ENCODE results near the gene IL21R. TPM values are rescaled to one million over a fixed set of nuclear protein-coding genes. Genes with fewer than 3 reads are reported as not detected.
"Not testable (repeated sequence)": the region's sequence is repeated elsewhere in the genome, so short reads cannot be mapped to it uniquely, and the experiment has no call there.

The IL21R gene
- total and polyA plus RNA-seq, 3 donors from 2014 or later = 0.31 to 2.3 (median 0.87) TPM

DNA sequence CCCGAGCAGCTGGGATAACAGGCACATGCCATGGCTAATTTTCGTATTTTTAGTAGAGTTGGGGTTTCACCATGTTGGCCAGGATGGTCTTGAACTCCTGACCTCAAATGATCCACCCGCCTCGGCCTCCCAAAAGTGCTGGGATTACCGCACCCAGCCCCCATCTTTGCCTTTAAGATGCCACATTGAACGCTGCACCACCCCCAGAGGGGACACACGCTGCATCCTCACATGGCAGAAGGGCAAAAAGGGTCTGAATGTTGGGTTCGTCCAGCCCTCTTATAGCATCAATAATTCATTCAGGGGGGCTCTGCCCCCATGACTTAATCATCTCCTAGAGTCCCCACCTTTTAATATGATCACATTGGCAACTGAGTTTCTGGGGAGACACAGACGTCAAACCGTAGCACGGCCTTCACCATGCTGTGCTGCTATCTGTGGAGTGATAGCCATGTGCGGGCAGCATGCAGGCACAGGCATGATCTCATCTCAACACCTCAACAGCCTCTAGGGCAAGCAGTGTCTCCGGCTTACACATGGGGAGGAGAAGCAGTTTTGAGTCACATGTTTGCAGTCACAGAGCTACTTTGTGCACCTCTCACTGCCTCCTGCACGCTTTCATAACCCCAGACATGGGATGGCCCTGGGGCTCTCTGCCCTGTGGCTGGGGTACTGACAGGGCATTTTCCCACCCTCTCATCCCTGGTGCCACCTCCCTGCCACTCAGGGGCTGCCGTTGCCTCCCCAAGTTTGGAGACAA lies 30.0 kb downstream of the IL21R start:
- Histone ChIP-seq H3K4me3 (no peak overlapping the region), H3K9me3 (no peaks in the 10 kb centered on the region), H3K27me3 (no peaks in the 10 kb centered on the region), H3K36me3 (ENCODE audit: low read depth, missing control alignments) (no peaks in the 10 kb centered on the region), H3K4me1 (no peaks in the 10 kb centered on the region), H3K27ac (no peak overlapping the region)
- no peak for DNase-seq
- WGBS, 2 donors = 73 to 76% methylated on average over 15 of the region's 15 CpGs
- intact Hi-C loops (cut with DNase I; ENCODE audit: low total_unique reads) = no loop called here
- TF ChIP-seq, protein P1, sequence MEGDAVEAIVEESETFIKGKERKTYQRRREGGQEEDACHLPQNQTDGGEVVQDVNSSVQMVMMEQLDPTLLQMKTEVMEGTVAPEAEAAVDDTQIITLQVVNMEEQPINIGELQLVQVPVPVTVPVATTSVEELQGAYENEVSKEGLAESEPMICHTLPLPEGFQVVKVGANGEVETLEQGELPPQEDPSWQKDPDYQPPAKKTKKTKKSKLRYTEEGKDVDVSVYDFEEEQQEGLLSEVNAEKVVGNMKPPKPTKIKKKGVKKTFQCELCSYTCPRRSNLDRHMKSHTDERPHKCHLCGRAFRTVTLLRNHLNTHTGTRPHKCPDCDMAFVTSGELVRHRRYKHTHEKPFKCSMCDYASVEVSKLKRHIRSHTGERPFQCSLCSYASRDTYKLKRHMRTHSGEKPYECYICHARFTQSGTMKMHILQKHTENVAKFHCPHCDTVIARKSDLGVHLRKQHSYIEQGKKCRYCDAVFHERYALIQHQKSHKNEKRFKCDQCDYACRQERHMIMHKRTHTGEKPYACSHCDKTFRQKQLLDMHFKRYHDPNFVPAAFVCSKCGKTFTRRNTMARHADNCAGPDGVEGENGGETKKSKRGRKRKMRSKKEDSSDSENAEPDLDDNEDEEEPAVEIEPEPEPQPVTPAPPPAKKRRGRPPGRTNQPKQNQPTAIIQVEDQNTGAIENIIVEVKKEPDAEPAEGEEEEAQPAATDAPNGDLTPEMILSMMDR (IDR thresholded peaks at IDR 0.05) = no peak
- no peak for TF ChIP-seq POLR2A (IDR thresholded peaks at IDR 0.05)

GRCh38 chr16:27432558-27432957 lies 30.6 kb downstream of the IL21R start:
- no peaks in the 10 kb centered on the region for H3K36me3 ChIP-seq (ENCODE audit: low read depth, missing control alignments)
- intact Hi-C loops (cut with DNase I; ENCODE audit: low total_unique reads) = no loop called here
- H3K4me1 ChIP-seq = no peaks in the 10 kb centered on the region
- no peaks in the 10 kb centered on the region for H3K27me3 ChIP-seq
- H3K4me3 ChIP-seq = no peak overlapping the region
- DNase-seq = peak; percentile 2
- H3K27ac ChIP-seq = no peak overlapping the region
- 34 to 45% methylated on average over 6 of the region's 6 CpGs for WGBS, 2 donors
- TF ChIP-seq, protein P1 (IDR thresholded peaks at IDR 0.05) = no peak
- TF ChIP-seq POLR2A (IDR thresholded peaks at IDR 0.05) = no peak
- H3K9me3 ChIP-seq = no peaks in the 10 kb centered on the region

GRCh38 chr16:27433191-27433590 lies 31.2 kb downstream of the IL21R start:
- DNase-seq = peak; percentile 8
- H3K4me3 ChIP-seq; H3K27ac ChIP-seq; H3K27me3 ChIP-seq; intact Hi-C loops (cut with DNase I; ENCODE audit: low total_unique reads); H3K36me3 ChIP-seq (ENCODE audit: low read depth, missing control alignments); H3K4me1 ChIP-seq; H3K9me3 ChIP-seq: not testable (repeated sequence)
- 73 to 81% methylated on average over 5 of the region's 5 CpGs for WGBS, 2 donors

DNA sequence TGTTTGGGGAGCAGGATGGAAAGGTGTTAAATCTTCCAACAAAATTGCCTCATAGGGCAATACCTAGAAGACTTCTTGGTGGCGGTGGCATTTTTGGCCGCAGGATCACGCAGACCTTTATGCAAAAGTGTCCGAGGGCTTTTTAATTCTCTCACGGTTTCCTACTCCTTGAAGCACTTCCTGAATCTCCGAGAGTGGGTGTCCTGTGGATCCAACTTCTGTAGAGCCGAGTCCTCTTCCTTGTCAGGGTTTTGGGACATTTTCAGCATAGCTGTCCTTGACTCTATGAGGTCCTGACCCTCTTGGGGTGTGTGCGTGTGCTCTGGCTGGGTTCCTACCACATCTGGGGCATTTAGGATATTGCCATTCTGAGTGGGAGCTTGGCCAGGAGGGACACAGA lies 31.7 kb downstream of the IL21R start:
- H3K4me3 ChIP-seq = no peak overlapping the region
- H3K27ac ChIP-seq = no peak overlapping the region
- 74 to 83% methylated on average over 8 of the region's 8 CpGs for WGBS, 2 donors
- H3K36me3 ChIP-seq (ENCODE audit: low read depth, missing control alignments) = no peaks in the 10 kb centered on the region
- no peaks in the 10 kb centered on the region for H3K27me3 ChIP-seq
- TF ChIP-seq, protein P1 (IDR thresholded peaks at IDR 0.05) = no peak
- no peak for TF ChIP-seq POLR2A (IDR thresholded peaks at IDR 0.05)
- H3K4me1 ChIP-seq = no peaks in the 10 kb centered on the region
- no peaks in the 10 kb centered on the region for H3K9me3 ChIP-seq
- intact Hi-C loops (cut with DNase I; ENCODE audit: low total_unique reads) = no loop called here
- DNase-seq = peak; percentile 6

DNA sequence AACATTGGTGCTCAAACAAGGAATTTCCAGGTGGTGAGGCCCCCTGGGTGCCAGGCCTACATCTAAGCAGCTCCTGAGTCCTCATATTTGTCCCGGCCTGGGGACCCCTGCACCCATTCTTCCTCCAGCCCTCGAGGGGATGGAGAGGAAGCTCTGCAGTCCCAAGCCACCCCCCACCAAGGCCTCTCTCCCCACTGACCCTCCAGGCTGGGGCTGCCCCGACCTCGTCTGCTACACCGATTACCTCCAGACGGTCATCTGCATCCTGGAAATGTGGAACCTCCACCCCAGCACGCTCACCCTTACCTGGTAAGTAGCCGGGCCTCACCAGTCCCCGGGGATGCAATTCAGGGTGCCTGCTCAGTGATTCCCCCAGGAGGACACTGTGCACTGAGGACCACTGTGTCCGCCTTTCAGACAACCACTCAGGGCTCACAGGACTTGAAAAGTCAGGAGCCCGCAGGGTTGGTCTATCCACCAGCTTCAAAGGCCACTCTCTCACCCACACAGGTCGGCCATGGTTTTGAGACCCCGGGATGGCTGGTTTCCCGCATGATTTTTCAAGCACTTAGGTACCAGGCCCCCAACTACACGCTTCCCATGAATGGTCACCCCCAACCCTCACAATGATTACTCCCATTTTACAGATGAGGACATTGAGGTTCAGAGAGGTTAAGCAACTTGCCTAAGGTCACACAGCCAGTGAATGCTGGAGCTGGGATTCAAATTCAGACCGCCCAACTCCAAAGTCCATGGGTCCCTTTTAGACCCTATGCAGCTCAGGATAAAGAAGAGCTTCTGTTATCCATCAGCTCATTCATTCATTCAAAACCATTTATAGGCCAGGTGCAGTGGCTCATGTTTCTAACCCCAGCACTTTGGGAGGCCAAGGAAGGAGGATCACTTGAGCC lies 32.4 kb downstream of the IL21R start:
- Histone ChIP-seq H3K4me1 (no peaks in the 10 kb centered on the region), H3K27me3 (no peaks in the 10 kb centered on the region), H3K36me3 (ENCODE audit: low read depth, missing control alignments) (no peaks in the 10 kb centered on the region), H3K27ac (no peak overlapping the region), H3K9me3 (no peaks in the 10 kb centered on the region), H3K4me3 (no peak overlapping the region)
- intact Hi-C loops (cut with DNase I; ENCODE audit: low total_unique reads) = no loop called here
- TF ChIP-seq, protein P1 (IDR thresholded peaks at IDR 0.05) = no peak
- TF ChIP-seq POLR2A (IDR thresholded peaks at IDR 0.05) = no peak
- DNase-seq = peak; percentile 12
- WGBS, 2 donors = 85 to 91% methylated on average over 7 to 15 of the region's 16 CpGs

DNA sequence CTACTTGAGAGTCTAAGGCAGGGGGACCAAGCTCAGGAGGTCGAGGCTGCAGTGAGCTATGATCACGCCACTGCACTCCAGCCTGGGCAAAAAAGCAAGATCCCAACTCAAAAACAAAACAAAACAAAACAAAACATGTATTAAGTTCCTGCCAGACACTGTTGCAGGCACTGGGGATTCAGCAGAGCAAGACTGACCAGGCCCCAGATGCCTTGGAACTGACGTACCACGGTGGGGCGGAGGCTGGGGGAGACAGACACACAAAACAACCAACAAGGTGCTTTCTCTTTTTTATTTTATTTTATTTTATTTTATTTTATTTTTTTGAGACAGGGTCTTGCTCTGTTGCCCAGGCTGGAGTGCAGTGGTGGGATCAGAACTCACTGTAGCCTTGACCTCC lies 33.2 kb downstream of the IL21R start:
- H3K4me1 ChIP-seq; H3K27me3 ChIP-seq; H3K9me3 ChIP-seq; intact Hi-C loops (cut with DNase I; ENCODE audit: low total_unique reads); H3K36me3 ChIP-seq (ENCODE audit: low read depth, missing control alignments); H3K27ac ChIP-seq; H3K4me3 ChIP-seq: not testable (repeated sequence)
- peak; percentile 1 for DNase-seq
- WGBS, 2 donors = 91 to 94% methylated on average over 5 of the region's 5 CpGs
